HepG2 (cell line): ENCODE data around the gene ADAMTS17. TPM values are rescaled to one million over a fixed set of nuclear protein-coding genes. Genes with fewer than 3 reads are reported as not detected.

Source experiments
- ATAC-seq: fragments of 200-7000 bp; cut with Tn5 transposase; 3 replicates; pipeline ENCODE4 v1.9.1; 2020; ENCODE audit warnings: mild to moderate bottlenecking, moderate library complexity
- BruUV-seq: library from RNA; stranded (reverse); fragments of 400-500 nt; replicated peaks from 2 replicates; lab custom pipeline; 2021; lab: Mats Ljungman, UMichigan
- CTCF ChIA-PET: fragments of 300-600 bp; formaldehyde crosslinking; extraction: SDS; loops from one replicate; lab custom pipeline; 2021; ENCODE audit warnings: low total read pairs, inconsistent platforms, low intra/inter-chr PET ratio; lab: Yijun Ruan, JAX
- POLR2A ChIA-PET: fragments of 350-600 bp; sonication (Branson Sonifier 250); formaldehyde crosslinking; loops from one replicate; lab custom pipeline; 2020; ENCODE audit warnings: antibody characterized with exemption, inconsistent platforms; lab: Yijun Ruan, JAX
- DNase-seq: peaks from one replicate; pipeline ENCODE4 v3.0.0-alpha.2; 2015; ENCODE audit warnings: low spot score
- FAIRE-seq: peaks from 3 replicates; lab custom pipeline; 2011; peaks lifted over from hg19 to GRCh38; lab: Jason Lieb, UNC
- H2AFZ ChIP-seq: one replicate; pipeline ENCODE4 v1.6.1; 2011; ENCODE audit warnings: low read length, inconsistent platforms
- H3K27ac ChIP-seq: fragments of 300-600 bp; 3 replicates; pipeline ENCODE4 v1.8.0; 2011; ENCODE audit warnings: mixed run types, mild to moderate bottlenecking, mixed read lengths, low read length, inconsistent platforms; ENCODE audit not compliant: insufficient read depth; ENCODE audit errors: extremely low read length
- H3K27me3 ChIP-seq, 2 experiments: fragments of 200-600 bp in 1 of 2; 2 replicates in 1 of 2; 3 replicates in 1 of 2; pipeline versions ENCODE4 v1.6.0 to v1.8.0; 2011; ENCODE audit warnings: low read length in 2 of 2, mild to moderate bottlenecking in 2 of 2, moderate library complexity in 2 of 2, inconsistent platforms in 1 of 2; ENCODE audit not compliant: insufficient read depth in 2 of 2, control insufficient read depth in 1 of 2
- H3K36me3 ChIP-seq, 2 experiments: fragments of 200-600 bp in 1 of 2; replicated peaks in 1 of 2; 2 replicates in 1 of 2; 3 replicates in 1 of 2; pipeline versions ENCODE4 v1.5.1 to v1.8.0; 2011; ENCODE audit warnings: low read length in 2 of 2, inconsistent platforms in 1 of 2; ENCODE audit not compliant: insufficient read depth in 2 of 2, control insufficient read depth in 1 of 2
- H3K4me1 ChIP-seq: 2 replicates; pipeline ENCODE4 v1.5.1; 2012; ENCODE audit warnings: low read length, inconsistent platforms; ENCODE audit not compliant: insufficient read depth
- H3K4me2 ChIP-seq: 2 replicates; pipeline ENCODE4 v1.6.0; 2011; ENCODE audit warnings: low read depth, low read length, inconsistent platforms
- H3K4me3 ChIP-seq, 3 experiments: fragments of 200-600 bp in 1 of 3; sonication (generic), shearing (Covaris generic) in 1 of 3; replicated peaks in 1 of 3; 2 replicates each; pipeline ENCODE4 v1.5.1; 2011 to 2016; ENCODE audit warnings: low read length in 3 of 3, inconsistent platforms in 2 of 3, low read depth in 2 of 3, mild to moderate bottlenecking in 2 of 3, control low read depth in 1 of 3, mixed read lengths in 1 of 3; ENCODE audit not compliant: insufficient read depth in 1 of 3
- H3K79me2 ChIP-seq: one replicate; pipeline ENCODE4 v1.6.1; 2011; ENCODE audit warnings: low read length, inconsistent platforms; ENCODE audit not compliant: insufficient read depth
- H3K9ac ChIP-seq: 2 replicates; pipeline ENCODE4 v1.6.0; 2011; ENCODE audit warnings: mild to moderate bottlenecking, low read depth, low read length, inconsistent platforms; ENCODE audit not compliant: insufficient read depth
- H3K9me3 ChIP-seq: 2 replicates; pipeline ENCODE4 v1.5.1; 2012; ENCODE audit warnings: mild to moderate bottlenecking, low read length
- H4K20me1 ChIP-seq: 2 replicates; pipeline ENCODE4 v1.6.0; 2011; ENCODE audit warnings: inconsistent platforms, mild to moderate bottlenecking, low read length, moderate library complexity; ENCODE audit not compliant: insufficient read depth
- FOXP1 ChIP-seq, 2 experiments: fragments of 450-650 bp in 1 of 2; IDR thresholded peaks; 2 replicates each; pipeline ENCODE4 v1.6.1; 2017 to 2018; ENCODE audit warnings: antibody characterized with exemption in 1 of 2
- IKZF4 ChIP-seq: sonication (generic); formaldehyde crosslinking; IDR thresholded peaks from 2 replicates; pipeline ENCODE4 v1.5.1; 2020; ENCODE audit warnings: borderline replicate concordance, mild to moderate bottlenecking, low read depth, missing genetic modification reagents; ENCODE audit errors: not compliant biosample characterization
- MTF2 ChIP-seq: sonication (generic); formaldehyde crosslinking; IDR thresholded peaks from 2 replicates; pipeline ENCODE4 v1.5.0; 2020; ENCODE audit warnings: missing genetic modification reagents, borderline replicate concordance
- NFKB2 ChIP-seq: sonication (generic); formaldehyde crosslinking; IDR thresholded peaks from 2 replicates; pipeline ENCODE4 v1.4.0; 2020; ENCODE audit warnings: missing genetic modification reagents, borderline replicate concordance
- PCBP2 ChIP-seq: fragments of 200-400 bp; formaldehyde crosslinking; optimal IDR thresholded peaks from 2 replicates; pipeline ENCODE3; 2018; ENCODE audit warnings: low read length, low read depth; ENCODE audit not compliant: poor library complexity, severe bottlenecking
- ZNF768 ChIP-seq: sonication (generic); formaldehyde crosslinking; IDR thresholded peaks from 2 replicates; pipeline ENCODE4 v1.4.0; 2020; ENCODE audit warnings: missing genetic modification reagents
- WGBS: methylation state at CpG from one replicate; pipeline ENCODE4 v1.1.6; 2017; ENCODE audit warnings: low lambda C conversion rate; 5-methylcytosine and 5-hydroxymethylcytosine counted together
- in situ Hi-C: cut with HindIII; loops from 2 replicates; pipeline ENCODE4 v1.10.0; 2017; ENCODE audit warnings: low pct_unique_long_range_greater_than_20kb; ENCODE audit not compliant: extremely low pct_ligation_motif_present
- intact Hi-C: fragments of 100-400 bp; cut with micrococcal nuclease; formaldehyde crosslinking; loops from one replicate; pipeline ENCODE4 v1.10.0; 2022; ENCODE audit not compliant: unreplicated experiment
- polyA plus RNA-seq, 8 experiments: library from polyadenylated mRNA; depleted of rRNA in 3 of 8; stranded (reverse) in 7 of 8; unstranded in 1 of 8; fragments of >200 nt; fragmentation: Illumina TruSeq in 4 of 8; extraction: Trizol in 4 of 8; gene quantifications; 2 replicates each; pipeline versions ENCODE4 v1.2.1 to v1.2.3, GENCODE V29; 2011 to 2016; ENCODE audit warnings: low read depth in 4 of 8, missing spikeins in 1 of 8, mixed read lengths in 1 of 8; ENCODE audit not compliant: insufficient read depth in 1 of 8
- total RNA-seq, 5 experiments: library from RNA; depleted of rRNA; stranded (reverse); fragments of >200 nt; fragmentation: Illumina TruSeq; extraction: Trizol; gene quantifications; 2 replicates each; pipeline ENCODE4 v1.2.3, GENCODE V29; 2016; ENCODE audit warnings: low read depth in 1 of 5
- TF ChIP-seq, protein P1 (sequence below): fragments of 450-650 bp; IDR thresholded peaks from 2 replicates; pipeline ENCODE4 v1.6.1; 2017
- TF ChIP-seq, protein P2 (sequence below): sonication (generic); formaldehyde crosslinking; IDR thresholded peaks from 2 replicates; pipeline ENCODE4 v1.5.0; 2020; ENCODE audit warnings: mild to moderate bottlenecking, missing genetic modification reagents, moderate library complexity

ADAMTS17 gene
- total and polyA plus RNA-seq, 2 of the 13 experiments (the other 11 are each of a cell fraction or from before 2014, with no cell fraction given) = 0.02 to 0.04 TPM

GRCh38 chr15:99981839-99982658 is 359.7 kb downstream of the ADAMTS17 start:
- no peak overlapping the region for H3K4me3 ChIP-seq
- intact Hi-C loops = no loop called here
- DNase-seq (no peak), FAIRE-seq (no peak)
- BruUV-seq = no TSS peak
- no peak overlapping the region for H3K9ac ChIP-seq
- H3K79me2 ChIP-seq = no peaks in the 10 kb centered on the region
- H3K36me3 ChIP-seq = no peaks in the 10 kb centered on the region
- H3K4me1 ChIP-seq = 0 out of 2 replicates have a peak, but pooled peaks cover under 1% of the 10 kb centered on the region
- H3K27me3 ChIP-seq = no peaks in the 10 kb centered on the region; a peak in 2 of 5 replicates
- peak; percentile 83 for TF ChIP-seq ZNF768 (CRISPR knock-in tag)
- TF ChIP-seq, protein P1, sequence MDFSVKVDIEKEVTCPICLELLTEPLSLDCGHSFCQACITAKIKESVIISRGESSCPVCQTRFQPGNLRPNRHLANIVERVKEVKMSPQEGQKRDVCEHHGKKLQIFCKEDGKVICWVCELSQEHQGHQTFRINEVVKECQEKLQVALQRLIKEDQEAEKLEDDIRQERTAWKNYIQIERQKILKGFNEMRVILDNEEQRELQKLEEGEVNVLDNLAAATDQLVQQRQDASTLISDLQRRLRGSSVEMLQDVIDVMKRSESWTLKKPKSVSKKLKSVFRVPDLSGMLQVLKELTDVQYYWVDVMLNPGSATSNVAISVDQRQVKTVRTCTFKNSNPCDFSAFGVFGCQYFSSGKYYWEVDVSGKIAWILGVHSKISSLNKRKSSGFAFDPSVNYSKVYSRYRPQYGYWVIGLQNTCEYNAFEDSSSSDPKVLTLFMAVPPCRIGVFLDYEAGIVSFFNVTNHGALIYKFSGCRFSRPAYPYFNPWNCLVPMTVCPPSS = no peak
- TF ChIP-seq, all 625 proteins: peak for 1
- H3K27ac ChIP-seq = no peak overlapping the region
- 55% methylated on average over 10 of the region's 16 CpGs for WGBS
- CTCF ChIA-PET = no interaction called here
- no peak overlapping the region for H2AFZ ChIP-seq
- H4K20me1 ChIP-seq = no peaks in the 10 kb centered on the region
- in situ Hi-C loops = no loop called here
- POLR2A ChIA-PET = no interaction called here
- no peak for ATAC-seq
- H3K9me3 ChIP-seq = no peaks in the 10 kb centered on the region
- no peak overlapping the region for H3K4me2 ChIP-seq

DNA sequence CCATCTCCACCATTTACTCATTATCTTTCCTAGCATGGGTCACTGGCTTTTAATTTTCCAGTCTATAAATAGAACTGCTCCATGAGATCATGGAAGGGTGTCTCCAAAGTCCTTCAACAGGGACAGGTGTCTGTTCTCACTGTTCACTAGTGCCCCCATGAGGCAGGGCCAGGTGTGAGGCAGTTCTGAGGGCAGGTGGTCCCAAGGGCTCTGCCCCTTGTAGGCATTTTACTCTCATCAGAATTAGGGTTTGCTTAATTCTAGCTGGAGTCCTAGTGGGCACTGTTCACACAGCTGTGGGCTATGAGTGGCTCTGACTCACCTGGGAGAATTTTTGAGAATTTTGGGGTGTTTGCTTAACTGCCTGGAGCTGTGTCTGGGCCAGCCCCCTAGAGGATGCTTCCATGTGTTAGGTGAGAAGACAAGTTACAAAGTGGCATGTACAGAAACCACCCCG is 360.6 kb downstream of the ADAMTS17 start:
- no peak overlapping the region for H3K4me2 ChIP-seq
- H3K9ac ChIP-seq = no peak overlapping the region
- ChIA-PET CTCF (no interaction called here), POLR2A (no interaction called here)
- H2AFZ ChIP-seq = no peak overlapping the region
- no peak overlapping the region for H3K27ac ChIP-seq
- no peaks in the 10 kb centered on the region for H4K20me1 ChIP-seq
- no TSS peak for BruUV-seq
- WGBS = 0% methylated on average over 1 of the region's 1 CpG
- no peaks in the 10 kb centered on the region for H3K9me3 ChIP-seq
- H3K36me3 ChIP-seq = no peaks in the 10 kb centered on the region
- H3K27me3 ChIP-seq = no peaks in the 10 kb centered on the region; a peak in 2 of 5 replicates
- no peak for FAIRE-seq
- H3K79me2 ChIP-seq = no peaks in the 10 kb centered on the region
- H3K4me3 ChIP-seq = no peak overlapping the region
- no peak; the same call in 2 of the 3 replicates for ATAC-seq
- intact Hi-C loops = no loop called here
- H3K4me1 ChIP-seq = peaks cover 9% of the 10 kb centered on the region; the same call in 1 of the 2 replicates
- in situ Hi-C loops = no loop called here
- no peak for DNase-seq
- no peak for TF ChIP-seq IKZF4 (CRISPR knock-in tag)
- no peak for TF ChIP-seq MTF2
- TF ChIP-seq PCBP2 = no peak
- TF ChIP-seq FOXP1 (IDR thresholded peaks at IDR 0.05) = no peak
- TF ChIP-seq FOXP1 (CRISPR knock-in tag; IDR thresholded peaks at IDR 0.05) = no peak
- TF ChIP-seq NFKB2 (CRISPR knock-in tag) = no peak
- TF ChIP-seq, protein P2, sequence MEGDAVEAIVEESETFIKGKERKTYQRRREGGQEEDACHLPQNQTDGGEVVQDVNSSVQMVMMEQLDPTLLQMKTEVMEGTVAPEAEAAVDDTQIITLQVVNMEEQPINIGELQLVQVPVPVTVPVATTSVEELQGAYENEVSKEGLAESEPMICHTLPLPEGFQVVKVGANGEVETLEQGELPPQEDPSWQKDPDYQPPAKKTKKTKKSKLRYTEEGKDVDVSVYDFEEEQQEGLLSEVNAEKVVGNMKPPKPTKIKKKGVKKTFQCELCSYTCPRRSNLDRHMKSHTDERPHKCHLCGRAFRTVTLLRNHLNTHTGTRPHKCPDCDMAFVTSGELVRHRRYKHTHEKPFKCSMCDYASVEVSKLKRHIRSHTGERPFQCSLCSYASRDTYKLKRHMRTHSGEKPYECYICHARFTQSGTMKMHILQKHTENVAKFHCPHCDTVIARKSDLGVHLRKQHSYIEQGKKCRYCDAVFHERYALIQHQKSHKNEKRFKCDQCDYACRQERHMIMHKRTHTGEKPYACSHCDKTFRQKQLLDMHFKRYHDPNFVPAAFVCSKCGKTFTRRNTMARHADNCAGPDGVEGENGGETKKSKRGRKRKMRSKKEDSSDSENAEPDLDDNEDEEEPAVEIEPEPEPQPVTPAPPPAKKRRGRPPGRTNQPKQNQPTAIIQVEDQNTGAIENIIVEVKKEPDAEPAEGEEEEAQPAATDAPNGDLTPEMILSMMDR = 0 out of 2 replicates have a peak, but pooled peaks have one; percentile 19
